ENCODE measurements around the gene AHCY.

DNA sequence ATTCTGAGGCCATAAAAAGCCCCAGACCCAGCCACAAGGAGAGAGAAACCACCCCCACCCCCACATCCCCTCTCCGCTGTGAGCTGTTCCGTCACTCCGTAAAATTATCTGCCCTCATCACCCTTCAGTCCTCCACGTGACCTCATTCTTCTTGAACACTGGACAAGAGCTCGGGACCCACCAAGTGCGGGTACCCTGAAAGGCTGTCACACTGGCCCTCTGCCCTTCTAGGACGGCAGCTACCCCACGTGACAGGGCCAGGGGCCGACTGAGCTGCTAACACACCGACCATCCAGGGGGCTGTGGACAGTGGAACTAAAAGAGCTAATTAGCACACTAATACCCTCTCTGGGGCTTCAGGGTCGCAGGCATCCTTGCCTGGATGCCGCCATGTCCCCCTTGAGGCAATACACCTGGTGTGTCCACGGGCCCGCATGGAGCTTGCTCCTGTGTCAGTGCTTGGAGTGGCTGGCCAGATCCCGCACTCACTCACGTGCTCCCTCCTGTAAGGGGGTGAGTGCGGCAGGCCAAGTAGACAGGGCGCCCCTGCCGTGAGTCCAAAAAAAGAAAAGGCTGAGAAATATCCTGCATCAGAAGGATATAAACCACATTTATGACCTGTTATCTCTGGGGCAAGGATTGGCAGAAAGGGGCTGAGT is 29.2 kb upstream of the AHCY start:
- TF ChIP-seq, protein P1, sequence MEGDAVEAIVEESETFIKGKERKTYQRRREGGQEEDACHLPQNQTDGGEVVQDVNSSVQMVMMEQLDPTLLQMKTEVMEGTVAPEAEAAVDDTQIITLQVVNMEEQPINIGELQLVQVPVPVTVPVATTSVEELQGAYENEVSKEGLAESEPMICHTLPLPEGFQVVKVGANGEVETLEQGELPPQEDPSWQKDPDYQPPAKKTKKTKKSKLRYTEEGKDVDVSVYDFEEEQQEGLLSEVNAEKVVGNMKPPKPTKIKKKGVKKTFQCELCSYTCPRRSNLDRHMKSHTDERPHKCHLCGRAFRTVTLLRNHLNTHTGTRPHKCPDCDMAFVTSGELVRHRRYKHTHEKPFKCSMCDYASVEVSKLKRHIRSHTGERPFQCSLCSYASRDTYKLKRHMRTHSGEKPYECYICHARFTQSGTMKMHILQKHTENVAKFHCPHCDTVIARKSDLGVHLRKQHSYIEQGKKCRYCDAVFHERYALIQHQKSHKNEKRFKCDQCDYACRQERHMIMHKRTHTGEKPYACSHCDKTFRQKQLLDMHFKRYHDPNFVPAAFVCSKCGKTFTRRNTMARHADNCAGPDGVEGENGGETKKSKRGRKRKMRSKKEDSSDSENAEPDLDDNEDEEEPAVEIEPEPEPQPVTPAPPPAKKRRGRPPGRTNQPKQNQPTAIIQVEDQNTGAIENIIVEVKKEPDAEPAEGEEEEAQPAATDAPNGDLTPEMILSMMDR (conservative IDR thresholded peaks at IDR 0.05 in 1 of 2, IDR thresholded peaks at IDR 0.05 in 1 of 2; ENCODE audit: extremely low read depth in 1 of 2, insufficient read depth in 1 of 2, low read depth in 1 of 2, low read length in 2 of 2) = no peak
- TF ChIP-seq EZH2 (IDR thresholded peaks at IDR 0.05; ENCODE audit: borderline replicate concordance, low read length) = no peak

Data from mammary epithelial cell (primary cell).